Fibroblast of skin of right biceps (primary cell): ENCODE data around the gene TRNAU1AP.
"Not testable (repeated sequence)": the region's sequence is repeated elsewhere in the genome, so short reads cannot be mapped to it uniquely, and the experiment has no call there.

Experiments
- DNase-seq: peaks from one replicate; pipeline ENCODE4 v3.0.0-alpha.2; 2013

Gene TRNAU1AP

DNA sequence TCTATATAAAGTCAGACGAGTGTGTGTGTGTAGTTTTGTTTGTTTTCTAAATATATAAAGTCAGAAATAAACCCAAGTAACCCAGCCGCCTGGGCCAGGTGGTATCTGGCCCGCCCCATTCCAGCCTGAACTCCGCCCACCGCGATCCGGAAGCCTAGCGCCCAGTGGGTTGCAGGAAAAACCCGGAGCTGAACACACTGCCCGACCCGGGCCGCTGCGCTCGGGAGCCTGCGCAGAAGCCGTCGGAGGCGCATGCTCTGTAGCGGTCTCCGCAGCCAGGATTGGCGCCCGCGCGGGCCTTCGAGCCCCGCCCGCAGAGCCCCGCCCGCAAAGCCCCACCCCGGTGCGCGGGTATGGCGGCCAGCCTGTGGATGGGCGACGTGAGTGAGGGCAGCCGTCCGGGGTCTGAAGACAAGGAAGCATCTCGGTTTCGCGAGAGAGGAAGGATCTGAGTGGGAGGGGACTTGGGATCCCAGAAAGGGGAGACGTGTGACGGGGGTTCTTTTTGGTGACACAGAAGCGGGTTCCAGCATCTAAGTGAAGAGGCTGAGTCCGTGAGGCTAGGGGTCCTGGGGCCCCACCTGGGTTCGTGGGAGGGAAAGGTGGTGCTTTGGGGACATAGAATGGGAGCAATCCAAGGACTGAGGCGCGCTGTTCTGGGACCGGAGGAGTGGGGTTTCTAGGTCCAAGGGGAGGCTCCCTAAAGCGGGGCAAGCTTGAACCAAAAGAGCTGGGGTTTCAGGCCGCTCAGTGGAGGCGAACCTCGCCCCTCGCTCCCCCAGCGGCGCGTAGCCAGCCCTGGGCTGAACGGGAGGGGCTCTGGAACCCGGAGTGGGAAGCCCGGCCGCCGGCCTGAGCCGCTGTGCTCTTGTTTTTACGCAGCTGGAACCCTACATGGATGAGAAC is at the start of gene TRNAU1AP:
Gene TRNAU1AP (plus strand): TSS at position 328 of the 906 bp plus-strand sequence. CDS start 26 bp downstream, at position 354.
- peak; percentile 95 for DNase-seq

- no peak for DNase-seq
Observed at GRCh38 chr1:28503117-28503516, 49.8 kb upstream of the TRNAU1AP start.

DNA sequence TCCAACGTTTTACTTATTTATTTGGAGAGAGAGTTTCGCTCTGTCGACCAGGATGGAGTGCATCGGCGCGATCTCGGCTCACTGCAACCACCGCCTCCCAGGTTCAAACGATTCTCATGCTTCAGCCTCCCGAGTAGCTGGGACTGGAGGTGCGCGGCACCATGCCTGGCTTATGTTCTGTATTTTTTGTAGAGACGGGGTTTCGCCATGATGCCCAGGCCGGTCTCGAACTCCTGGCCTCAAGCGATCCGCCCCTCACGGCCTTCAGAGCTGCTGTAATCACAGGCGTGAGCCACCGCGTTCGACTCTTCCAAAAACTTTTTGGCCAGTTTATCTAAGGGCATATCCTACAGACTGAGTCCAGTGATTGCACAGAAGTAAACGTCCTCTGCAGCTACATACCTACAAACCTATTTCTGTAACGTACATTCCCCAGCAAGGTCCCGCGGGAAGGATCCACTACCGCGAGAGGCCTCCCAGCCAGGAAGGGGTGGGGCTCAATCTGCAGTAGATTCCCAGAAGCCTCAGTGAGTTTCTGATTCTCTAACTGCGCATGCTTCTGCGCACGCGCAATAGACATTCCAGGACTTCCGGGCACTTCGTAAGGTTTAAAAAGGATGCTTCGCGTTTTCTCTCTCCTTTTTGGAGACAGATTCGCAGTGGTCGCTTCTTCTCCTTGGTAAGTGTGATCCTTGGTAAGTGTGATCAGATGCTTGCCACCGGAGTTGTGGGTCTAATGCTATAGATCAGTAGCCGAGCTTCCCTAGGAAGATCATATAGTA is 47.3 kb upstream of the TRNAU1AP start, which contains the start of gene RCC1:
Gene RCC1 (plus strand): TSS at position 638 of the 782 bp plus-strand sequence. CDS start 23,824 bp downstream, outside the sequence.
- peak; percentile 99 for DNase-seq

DNA sequence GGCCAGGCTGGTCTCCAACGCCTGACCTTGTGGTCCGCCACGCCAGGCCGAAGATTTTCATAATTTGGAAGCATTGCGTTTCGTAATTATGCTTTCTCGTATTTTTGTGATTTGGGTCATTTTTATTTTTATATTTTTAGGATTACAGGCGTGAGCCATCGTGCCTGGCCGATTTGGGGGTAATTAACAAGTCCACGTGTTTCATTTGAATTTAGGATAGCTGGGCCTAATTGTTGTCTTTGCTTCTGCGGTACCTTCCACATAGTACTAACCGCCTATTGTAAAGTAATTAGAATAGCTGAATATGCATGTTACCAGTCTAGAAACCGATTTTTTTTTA is 46.0 kb upstream of the TRNAU1AP start:
- peak; percentile 2 for DNase-seq

- DNase-seq = peak; percentile 19
Observed at GRCh38 chr1:28507247-28507645, 45.6 kb upstream of the TRNAU1AP start.

DNA sequence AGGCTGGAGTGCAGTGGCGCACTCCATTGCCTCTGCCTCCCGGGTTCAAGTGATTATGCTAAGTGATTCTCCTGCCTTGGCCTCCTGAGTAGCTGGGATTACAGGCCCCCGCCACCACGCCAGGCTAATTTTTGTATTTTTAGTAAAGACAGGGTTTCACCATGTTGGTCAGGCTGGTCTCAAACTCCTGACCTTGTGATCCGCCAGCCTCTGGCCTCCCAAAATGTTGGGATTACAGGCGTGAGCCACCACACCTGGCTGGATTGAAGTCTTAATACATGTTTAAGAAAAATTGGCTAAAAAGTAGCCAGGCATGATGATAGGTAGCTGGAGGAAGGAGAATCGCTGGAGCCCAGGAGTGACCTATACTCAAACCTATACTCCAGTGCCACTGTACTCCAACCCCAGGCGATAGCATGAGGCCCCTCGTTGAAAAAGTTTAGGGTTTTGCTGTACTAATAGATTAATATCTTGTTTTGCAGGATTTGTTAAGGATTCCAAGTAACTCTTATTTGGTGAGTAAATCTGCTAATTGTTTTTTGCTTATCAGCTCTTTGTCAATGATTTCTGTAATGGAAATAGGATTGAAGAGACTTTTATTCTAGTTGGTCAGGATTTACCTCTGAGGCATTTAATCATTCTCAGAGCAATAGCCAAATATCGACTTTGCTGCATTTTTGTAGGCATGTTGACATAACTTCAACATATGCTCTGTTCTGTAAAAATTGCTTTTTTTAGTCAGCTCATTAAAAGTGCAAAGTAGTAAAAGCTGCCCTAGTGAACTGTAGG is 45.0 kb upstream of the TRNAU1AP start:
- DNase-seq = peak; percentile 7

DNA sequence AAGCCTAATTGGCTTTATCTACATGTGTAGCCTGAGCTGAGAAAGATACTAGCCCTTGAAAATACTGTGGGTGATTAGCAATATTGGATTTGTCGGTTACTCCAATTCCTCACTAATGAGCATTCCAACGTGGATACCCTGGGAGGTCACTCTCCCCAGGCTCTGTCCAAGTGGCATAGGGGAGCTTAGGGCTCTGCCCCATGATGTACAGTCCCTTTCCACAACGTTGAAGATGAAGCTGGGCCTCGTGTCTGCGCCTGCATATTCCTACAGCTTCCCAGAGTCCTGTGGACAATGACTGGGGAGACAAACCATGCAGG is 44.5 kb upstream of the TRNAU1AP start:
- peak; percentile 40 for DNase-seq

DNA sequence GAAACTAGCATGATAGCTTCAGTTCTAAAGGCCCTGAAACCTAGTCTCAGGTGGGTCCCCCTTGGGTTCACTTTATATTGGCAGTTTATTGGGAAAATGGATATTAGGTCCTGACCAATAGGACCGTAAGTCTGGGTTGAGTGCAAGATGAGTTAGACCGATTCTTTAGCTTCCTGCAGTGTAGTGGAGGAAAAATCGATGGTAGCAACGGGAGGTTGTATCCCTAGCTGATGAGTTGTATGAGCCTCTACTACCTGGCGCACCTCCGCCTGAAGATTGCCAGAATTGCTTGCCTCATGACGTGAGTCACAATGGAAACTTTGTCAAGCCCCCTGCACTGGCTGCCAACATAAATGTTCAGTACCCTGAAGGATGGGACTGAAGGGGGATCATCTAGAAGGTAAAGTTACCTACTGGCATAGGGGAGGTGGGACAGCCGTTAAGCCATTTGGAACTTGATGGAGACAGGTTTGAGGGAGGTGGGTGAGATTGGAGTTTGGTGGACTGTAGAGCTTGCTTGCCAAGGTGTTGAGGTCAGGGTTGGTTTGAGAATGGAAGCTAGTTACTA is 43.1 kb upstream of the TRNAU1AP start:
- DNase-seq = peak; percentile 47

DNA sequence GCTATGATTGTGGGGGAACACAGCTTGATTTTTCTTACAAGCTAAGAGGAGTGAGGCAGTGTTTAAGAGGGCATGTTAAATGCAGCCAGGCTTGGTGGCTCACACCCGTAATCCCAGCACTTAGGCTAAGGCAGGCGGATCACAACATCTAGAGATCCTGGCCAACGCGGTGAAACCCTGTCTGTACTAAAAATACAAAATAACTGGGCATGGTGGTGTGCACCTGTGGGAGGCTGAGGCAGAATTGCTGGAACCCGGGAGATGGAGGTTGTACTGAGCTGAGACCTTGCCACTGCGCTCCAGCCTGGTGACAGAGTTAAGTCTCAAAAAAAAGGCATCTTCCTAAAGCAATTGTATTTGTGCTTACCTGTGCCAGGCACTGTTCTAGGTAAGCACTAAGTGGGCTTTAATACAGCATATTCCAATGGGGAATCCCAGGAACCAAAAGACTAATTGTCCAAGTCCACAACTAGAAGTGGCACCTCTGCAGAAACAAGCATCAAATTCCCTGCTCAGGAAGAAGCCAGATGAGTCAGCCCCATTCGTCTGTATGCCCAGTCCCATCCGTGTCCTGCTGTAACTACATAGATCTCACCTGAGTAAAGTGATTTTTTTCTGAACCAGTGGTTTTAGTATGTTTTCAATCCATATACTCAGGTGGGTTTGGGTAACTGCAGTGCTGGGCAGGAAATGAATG is 42.5 kb upstream of the TRNAU1AP start:
- peak; percentile 67 for DNase-seq

DNA sequence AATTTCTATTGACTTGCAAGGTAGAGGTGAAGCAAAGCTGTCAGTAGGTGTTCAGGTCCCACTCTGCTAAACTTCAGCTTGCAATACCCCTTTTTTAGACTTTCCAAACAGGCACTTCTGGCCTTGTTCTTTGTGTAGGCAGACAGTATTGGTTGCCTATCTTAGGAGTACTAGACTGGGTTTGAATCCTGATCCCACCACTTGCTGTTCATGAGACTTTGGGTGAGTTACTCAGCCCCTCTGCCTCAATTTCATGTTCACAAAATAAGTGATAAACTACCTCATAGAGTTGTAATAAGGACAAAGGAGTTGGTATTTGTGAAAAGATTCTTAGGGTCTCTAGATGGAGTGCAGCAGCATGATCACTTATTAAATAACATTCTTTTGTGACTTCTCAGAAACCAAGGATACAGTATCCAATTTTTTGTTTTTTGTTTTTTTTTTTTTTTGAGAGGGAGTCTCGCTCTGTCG is 41.9 kb upstream of the TRNAU1AP start:
- peak; percentile 63 for DNase-seq

- DNase-seq = peak; percentile 47
Observed at GRCh38 chr1:28512058-28512611, 40.8 kb upstream of the TRNAU1AP start.

GRCh38 chr1:28514445-28514933 is 38.4 kb upstream of the TRNAU1AP start:
- DNase-seq = peak; percentile 26

- peak; percentile 7 for DNase-seq
Observed at GRCh38 chr1:28516518-28516956, 36.3 kb upstream of the TRNAU1AP start.

- DNase-seq = peak; percentile 45
Observed at GRCh38 chr1:28517649-28517999, 35.3 kb upstream of the TRNAU1AP start.

GRCh38 chr1:28518000-28518744 is 34.7 kb upstream of the TRNAU1AP start:
- DNase-seq = peak; percentile 90

DNA sequence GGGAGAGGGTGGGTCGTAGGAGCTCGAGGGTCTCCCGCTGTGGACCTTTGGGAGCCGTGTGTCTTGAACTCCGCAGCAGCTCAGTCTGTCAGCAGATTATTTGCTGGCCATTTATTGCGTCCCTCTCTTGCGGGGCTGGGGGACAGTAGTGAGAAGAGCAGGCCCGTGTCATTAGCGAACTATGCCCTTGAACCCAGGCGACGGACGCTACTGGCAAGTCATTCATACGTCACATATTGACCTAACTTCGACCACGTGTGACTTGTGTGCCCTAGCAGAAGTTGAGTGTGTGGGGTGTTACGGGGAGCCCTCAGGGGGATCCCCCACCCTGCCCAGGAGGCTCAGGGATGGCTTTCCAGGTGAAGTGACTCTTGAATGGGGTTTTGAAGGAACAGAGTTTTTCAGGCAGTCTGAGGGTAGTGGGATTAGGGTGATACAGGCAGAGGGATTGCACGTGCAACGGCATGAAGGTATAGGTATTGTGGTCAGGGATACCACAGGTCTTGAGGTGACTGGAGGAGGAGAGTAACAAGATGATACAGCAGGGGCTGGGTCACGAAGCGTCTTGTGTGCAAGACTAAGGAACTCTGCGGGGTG is 34.0 kb upstream of the TRNAU1AP start:
- DNase-seq = peak; percentile 6

DNA sequence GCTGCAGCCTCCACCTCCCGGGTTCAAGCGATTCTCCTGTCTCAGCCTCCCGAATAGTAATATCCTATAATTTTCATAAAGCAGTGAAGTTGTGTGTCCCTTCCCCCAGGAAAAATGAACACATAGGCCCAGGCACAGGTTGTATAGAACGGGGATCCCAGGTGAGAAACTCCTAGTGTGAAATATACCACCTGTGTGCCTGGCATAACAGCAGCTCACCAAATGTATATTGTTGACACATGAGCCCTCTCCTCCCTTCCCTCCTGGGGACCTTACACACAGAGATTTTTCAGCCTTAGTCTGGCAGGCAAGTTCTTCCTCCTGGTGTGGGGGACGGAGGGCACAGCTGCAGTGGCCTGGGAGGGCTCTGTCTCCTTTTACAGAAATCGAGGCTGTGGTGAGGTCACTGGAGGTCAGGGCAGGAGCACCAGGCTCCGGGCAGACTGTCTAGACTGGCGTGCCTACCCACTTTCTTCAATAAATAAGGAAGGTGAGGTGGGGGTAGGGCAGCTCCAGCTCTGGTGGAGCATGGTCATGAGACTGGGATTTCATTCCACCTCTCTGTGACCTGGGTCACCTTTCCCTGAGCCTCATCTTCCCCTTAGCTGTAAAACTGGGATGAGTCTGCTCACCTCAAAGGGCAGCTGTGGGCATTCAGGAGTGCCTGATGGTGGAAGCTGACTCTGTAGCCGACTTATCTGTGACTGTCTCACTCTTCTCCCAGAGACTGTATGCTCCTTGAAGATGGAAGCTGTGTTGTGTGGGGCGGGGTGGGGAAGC is 32.7 kb upstream of the TRNAU1AP start:
- no peak for DNase-seq

GRCh38 chr1:28520796-28521195 is 32.1 kb upstream of the TRNAU1AP start:
- not testable (repeated sequence) for DNase-seq

DNA sequence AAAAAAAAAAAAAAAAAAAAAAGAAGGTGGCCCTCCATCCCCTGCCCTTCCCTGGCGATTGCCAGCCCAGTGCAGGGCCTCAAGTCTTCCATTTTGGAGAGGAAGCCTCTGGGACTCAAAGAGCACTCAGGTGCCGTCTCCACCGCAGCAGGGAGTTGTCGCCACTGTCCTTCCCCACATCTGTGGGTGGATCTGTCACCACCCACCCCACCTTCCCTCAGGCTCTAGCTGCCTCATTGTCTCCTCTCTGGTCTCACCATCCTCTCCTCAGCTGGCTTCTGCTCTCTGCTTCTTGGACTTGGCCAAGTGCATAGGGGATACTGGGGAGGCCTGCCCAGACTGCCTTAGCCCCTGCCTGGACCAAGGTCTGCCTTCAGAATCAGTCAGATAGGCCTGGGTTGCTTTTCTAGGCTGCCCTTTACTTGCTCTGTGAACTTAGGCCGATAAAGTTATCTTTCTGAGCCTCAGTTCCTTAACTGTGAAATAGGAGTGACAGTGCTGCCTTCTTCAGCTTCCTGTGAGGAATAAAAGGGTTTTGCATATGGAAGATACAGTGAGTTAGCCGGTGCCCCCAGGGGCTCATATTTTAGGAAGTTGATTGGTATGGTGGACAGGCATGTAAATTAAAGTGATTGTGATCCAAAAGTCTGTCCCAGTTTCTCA is 31.3 kb upstream of the TRNAU1AP start:
- no peak for DNase-seq
